Muscle of leg (tissue), 11 donors: ENCODE measurements around the gene CABP2. TPM values are rescaled to one million over a fixed set of nuclear protein-coding genes. Genes with fewer than 3 reads are reported as not detected.

Experiments
- DNase-seq: peaks from one replicate; pipeline ENCODE4 v3.0.0; 2013
- H3K27ac ChIP-seq: one replicate; pipeline ENCODE4 v1.5.1; 2013; ENCODE audit warnings: mild to moderate bottlenecking, low read length, control low read depth
- H3K27me3 ChIP-seq: one replicate; pipeline ENCODE4 v1.6.1; 2013; ENCODE audit warnings: low read length; ENCODE audit not compliant: control insufficient read depth, insufficient read depth
- H3K36me3 ChIP-seq: one replicate; pipeline ENCODE4 v1.6.1; 2013; ENCODE audit warnings: low read length; ENCODE audit not compliant: control insufficient read depth, insufficient read depth
- H3K4me1 ChIP-seq: one replicate; pipeline ENCODE4 v1.6.1; 2013; ENCODE audit warnings: low read length; ENCODE audit not compliant: control insufficient read depth, insufficient read depth
- H3K4me3 ChIP-seq: one replicate; pipeline ENCODE4 v1.5.1; 2013; ENCODE audit warnings: low read length, control low read depth
- H3K9me3 ChIP-seq: replicated peaks from 2 replicates; pipeline ENCODE4 v1.6.1; 2013; ENCODE audit warnings: low read depth, low read length; ENCODE audit not compliant: control insufficient read depth
- WGBS: methylation state at CpG from one replicate; pipeline ENCODE4 v1.1.5; 2013; ENCODE audit warnings: missing lambda C conversion rate; ENCODE audit not compliant: insufficient coverage; 5-methylcytosine and 5-hydroxymethylcytosine counted together
- polyA plus RNA-seq, 8 donors: library from polyadenylated mRNA; unstranded; fragments of 120-200 nt; gene quantifications; one replicate each; pipeline versions ENCODE4 v1.2.1 to v1.2.3, GENCODE V29; 2013; ENCODE audit warnings: inconsistent platforms in 1 of 8, low replicate concordance in 1 of 8; ENCODE audit not compliant: insufficient read length in 8 of 8, insufficient read depth in 1 of 8
- total RNA-seq: library from RNA; stranded (reverse); fragments of 120-200 nt; gene quantifications from one replicate; pipeline ENCODE4 v1.2.4, GENCODE V29; 2013

The CABP2 gene
- total and polyA plus RNA-seq, 9 donors, result not detected

DNA sequence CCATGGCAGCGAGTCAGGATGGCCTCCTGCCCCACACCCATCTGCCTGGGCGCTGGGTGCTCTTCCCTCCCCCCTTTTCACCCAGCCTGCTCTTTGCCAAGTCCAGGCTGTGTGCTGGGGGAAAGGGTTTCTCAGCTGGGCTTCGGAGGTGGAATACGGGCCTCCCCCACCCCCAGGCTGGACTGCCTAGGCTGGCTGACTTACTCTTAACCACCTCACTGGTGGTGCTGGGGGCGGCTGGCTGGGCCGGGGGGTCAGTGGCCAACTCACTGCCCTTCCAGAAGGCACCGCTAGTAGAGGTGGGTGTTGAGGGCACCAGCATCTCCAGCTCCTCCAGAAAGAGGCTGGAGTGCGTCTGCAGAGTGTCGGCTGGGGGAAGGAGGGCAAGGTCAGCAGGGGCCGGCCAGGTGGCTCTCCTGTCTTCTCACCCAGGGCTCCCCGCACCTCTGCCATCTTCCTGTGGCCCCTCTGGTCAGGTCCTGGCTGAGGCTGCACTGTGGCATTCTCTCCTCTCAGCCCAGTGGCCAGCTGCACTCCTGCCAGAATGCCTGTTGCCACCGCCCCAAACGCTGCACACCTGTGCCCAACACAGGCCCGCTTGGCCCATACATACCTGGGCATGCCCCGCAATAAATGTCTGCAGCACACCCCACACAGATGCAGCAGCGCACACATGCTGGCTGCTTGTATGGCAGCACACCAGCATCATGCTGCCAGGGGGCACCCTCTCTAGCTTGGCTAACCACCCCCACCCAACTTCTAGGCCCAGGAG lies 27.8 kb downstream of the CABP2 start:
- Histone ChIP-seq H3K4me1 (no peaks in the 10 kb centered on the region), H3K9me3 (no peaks in the 10 kb centered on the region), H3K36me3 (peaks cover 49% of the 10 kb centered on the region), H3K4me3 (no peak overlapping the region), H3K27me3 (no peaks in the 10 kb centered on the region), H3K27ac (no peak overlapping the region)
- DNase-seq, result no peak
- WGBS, result 89% methylated on average over 11 of the region's 16 CpGs

DNA sequence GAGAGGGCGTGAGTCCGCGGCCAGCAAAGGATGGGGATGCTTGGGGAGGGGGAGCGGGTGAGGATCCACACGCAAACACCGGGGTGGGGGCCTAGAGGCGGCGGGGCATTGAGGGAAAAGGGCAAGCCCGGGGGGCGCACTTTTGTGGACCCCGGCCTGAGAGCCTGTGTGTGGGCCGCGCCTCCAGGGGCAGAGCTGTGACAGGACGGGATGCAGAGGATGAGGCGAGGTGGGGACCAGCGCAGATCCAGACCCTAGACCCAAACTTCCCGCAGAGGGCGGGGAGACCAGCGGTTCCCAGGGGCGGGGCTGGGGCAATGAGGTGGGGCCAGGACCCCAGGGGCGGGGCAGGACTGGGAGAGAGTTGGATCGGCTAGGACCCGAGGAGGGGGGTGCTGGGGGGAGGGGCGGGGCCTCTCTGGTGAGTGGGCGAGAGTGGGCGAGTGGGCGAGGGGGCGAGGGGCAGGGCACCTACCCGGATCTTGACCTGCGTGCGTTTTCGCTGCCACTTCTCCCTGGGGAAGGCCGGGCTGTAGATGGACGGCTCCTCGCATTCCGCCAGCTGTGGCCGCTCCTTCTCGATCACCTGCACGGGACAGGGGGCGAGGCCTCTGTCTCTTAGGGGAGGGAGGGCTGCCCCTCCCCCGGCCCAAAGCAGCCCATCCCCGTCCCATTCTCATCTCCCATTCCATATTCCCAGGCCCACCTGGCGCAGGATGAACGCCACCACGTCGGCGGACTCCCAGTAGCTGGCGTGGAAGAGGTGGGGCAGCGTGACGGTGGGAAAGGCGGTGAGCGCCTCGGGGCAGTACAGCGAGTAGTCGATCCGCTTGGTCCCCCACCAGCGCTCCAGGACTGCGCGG lies 28.6 kb downstream of the CABP2 start:
- WGBS, result 89% methylated on average over 41 of the region's 59 CpGs
- no peaks in the 10 kb centered on the region for H3K4me1 ChIP-seq
- H3K9me3 ChIP-seq, result no peaks in the 10 kb centered on the region
- no peaks in the 10 kb centered on the region for H3K27me3 ChIP-seq
- H3K27ac ChIP-seq, result no peak overlapping the region
- peaks cover 57% of the 10 kb centered on the region for H3K36me3 ChIP-seq
- no peak for DNase-seq
- H3K4me3 ChIP-seq, result no peak overlapping the region

DNA sequence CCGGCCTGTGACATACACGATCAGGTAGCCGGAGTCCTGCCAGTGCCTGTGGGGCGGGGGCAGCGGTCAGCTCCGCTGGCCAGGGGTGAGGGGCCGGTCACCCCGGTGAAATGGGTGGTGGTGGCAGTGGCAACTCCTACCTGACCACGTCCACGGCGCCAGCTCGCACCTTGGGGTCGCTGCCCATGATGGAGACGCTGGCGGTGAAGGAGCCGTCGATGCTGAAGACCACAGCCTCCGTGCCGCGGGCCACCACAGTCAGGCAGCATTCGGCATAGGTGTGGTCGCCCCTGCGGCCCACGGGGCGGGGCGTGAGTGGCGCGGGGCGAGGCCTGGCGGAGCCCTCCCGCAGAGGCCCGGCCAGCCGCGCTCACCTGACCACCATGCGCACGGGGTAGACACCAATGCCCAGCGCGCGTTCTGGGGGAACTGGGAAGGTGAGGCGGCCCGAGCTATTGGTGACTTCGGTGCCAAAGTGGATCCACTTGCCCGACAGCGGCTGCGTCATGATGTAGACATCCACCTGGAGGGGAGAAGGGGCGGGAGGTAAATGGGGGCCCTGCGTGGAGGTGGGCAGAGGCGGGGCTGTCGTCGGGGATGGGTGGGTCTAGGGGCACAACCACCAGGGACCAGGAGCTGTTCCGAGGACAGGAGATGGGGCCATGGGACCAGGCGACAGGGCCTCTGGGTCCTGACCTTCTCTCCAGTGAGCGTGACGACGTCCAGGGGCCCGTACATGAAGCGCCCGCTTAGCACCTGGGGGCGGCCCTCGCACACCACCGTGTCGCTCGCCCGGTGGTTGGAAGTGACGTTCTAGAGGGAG lies 29.5 kb downstream of the CABP2 start:
- H3K9me3 ChIP-seq, result no peaks in the 10 kb centered on the region
- peaks cover 65% of the 10 kb centered on the region for H3K36me3 ChIP-seq
- WGBS, result 92% methylated on average over 62 of the region's 65 CpGs
- no peak overlapping the region for H3K4me3 ChIP-seq
- H3K27me3 ChIP-seq, result no peaks in the 10 kb centered on the region
- no peak overlapping the region for H3K27ac ChIP-seq
- H3K4me1 ChIP-seq, result no peaks in the 10 kb centered on the region
- DNase-seq, result no peak

DNA sequence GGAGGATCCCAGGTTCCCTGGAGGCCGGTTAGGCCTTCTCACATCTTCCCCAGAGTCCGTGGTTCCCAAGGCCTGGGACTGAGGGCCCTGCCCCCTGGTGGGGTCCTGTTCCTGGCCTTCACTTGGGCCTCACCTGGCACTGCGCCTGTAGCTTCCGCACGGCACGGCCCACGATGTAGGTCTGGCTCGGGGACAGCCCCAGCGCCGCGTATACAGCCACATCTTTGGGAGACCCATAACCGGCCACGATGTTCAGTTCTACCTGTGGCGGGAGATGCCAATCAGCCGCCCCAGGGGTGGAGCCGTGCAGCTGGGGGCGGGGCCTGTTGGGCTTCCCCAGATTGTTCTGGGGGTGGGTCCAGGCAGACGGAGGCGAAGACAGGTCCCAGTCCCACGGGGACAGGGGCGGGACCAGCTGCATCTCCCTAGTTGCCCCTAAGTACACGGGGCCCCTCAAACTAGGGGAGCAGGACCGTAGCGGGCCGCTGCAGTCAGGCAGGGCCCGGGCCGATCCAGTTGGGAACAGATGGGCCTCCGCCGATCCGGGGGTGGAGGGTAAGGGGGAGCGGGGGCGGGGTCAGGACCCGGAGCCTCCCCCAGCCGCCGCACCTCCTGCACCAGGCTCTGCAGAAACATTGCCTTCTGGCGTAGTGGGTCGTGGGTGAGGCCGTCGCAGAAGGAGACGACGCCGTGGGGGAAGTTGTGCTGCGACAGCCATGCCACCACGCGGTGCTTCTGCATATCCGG lies 30.3 kb downstream of the CABP2 start:
- Histone ChIP-seq H3K4me3 (no peak overlapping the region), H3K4me1 (no peaks in the 10 kb centered on the region), H3K9me3 (no peaks in the 10 kb centered on the region), H3K27me3 (no peaks in the 10 kb centered on the region), H3K36me3 (peaks cover 70% of the 10 kb centered on the region), H3K27ac (no peak overlapping the region)
- DNase-seq, result no peak
- 72% methylated on average over 31 of the region's 46 CpGs for WGBS

DNA sequence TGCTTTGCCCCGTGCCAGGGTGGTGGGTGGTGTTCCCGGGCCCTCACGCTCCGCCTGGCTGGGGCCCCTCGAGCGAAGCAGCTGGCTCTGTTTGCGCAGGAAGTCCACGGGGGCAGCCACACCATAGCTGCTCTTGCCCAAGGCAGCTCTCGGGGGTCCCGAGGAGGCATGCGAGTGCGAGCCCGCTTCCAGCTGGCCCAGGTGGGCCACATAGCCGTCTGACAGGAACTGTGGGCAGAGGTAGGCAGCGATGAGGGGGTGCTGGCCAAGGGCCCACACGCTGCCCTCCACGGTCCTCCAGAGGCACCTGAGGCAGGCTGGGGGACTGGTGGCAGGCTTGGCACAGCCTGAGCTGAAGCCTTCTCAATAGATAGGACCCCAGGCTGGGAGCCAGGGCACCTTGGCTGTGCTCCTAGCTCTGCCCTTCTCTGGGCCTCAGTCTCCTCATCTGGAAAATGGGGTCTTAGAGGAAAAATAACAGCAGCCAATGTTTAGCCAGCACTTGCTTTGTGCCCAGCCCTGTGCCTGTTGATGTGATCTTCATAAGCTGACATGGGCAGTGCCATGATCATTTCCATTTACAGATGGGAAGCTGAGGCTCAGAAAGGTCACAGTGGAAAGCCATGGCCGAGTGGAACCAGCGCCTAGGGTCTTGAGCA lies 31.0 kb downstream of the CABP2 start:
- H3K4me1 ChIP-seq, result no peaks in the 10 kb centered on the region
- no peak overlapping the region for H3K4me3 ChIP-seq
- H3K9me3 ChIP-seq, result no peaks in the 10 kb centered on the region
- H3K36me3 ChIP-seq, result peaks cover 70% of the 10 kb centered on the region
- H3K27ac ChIP-seq, result no peak overlapping the region
- DNase-seq, result no peak
- WGBS, result 79% methylated on average over 19 of the region's 19 CpGs
- no peaks in the 10 kb centered on the region for H3K27me3 ChIP-seq

DNA sequence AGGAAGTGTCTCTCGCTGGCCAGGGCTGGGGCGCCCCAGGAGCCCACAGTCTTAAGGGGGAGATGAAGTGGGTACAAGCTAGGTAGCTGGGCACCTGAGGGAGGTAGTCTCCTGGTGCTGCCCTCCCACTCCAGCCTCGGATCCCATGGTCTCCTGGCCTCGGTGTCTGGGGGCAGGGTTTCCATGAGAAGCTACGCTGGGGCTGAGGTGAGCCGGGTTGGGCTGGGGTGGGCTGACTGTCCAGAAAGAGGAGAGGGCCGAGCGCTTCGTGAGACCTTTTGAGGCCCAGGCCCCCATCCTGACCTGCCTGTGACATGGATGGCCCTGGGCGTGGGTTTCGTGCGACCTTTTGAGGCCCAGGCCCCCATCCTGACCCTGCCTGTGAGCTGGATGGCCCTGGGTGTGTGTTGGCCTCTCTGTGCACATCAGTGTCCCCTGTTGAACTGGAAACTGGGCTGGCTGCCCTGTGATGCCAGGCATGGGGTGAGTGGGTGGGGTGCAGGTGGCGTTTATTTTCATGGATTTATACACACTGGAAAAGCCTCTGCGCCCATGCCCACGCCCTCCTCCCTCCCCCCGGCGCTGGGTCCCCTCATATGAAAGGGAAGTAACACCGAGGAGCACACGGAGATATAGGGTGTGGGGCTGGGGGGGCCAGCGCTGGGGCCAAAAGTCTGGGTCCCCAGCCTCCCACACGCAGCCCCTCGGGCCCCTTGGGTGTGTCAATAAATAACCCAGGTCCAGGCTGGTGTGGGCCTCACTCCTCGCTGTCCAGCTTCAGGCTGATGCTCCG lies 31.8 kb downstream of the CABP2 start:
- H3K36me3 ChIP-seq, result peaks cover 71% of the 10 kb centered on the region
- H3K4me1 ChIP-seq, result no peaks in the 10 kb centered on the region
- no peak overlapping the region for H3K4me3 ChIP-seq
- no peaks in the 10 kb centered on the region for H3K9me3 ChIP-seq
- H3K27ac ChIP-seq, result no peak overlapping the region
- WGBS, result 62% methylated on average over 18 of the region's 24 CpGs
- DNase-seq, result no peak
- no peaks in the 10 kb centered on the region for H3K27me3 ChIP-seq

DNA sequence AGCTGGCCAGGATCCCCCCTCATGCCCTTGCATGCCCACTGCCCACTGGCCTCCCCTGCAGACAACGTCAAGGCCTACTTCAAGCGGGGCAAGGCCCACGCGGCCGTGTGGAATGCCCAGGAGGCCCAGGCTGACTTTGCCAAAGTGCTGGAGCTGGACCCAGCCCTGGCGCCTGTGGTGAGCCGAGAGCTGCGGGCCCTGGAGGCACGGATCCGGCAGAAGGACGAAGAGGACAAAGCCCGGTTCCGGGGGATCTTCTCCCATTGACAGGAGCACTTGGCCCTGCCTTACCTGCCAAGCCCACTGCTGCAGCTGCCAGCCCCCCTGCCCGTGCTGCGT lies 32.5 kb downstream of the CABP2 start:
- Histone ChIP-seq H3K4me1 (no peaks in the 10 kb centered on the region), H3K36me3 (peaks cover 74% of the 10 kb centered on the region), H3K4me3 (no peak overlapping the region), H3K9me3 (no peaks in the 10 kb centered on the region), H3K27ac (no peak overlapping the region), H3K27me3 (no peaks in the 10 kb centered on the region)
- WGBS, result 79% methylated on average over 13 of the region's 15 CpGs
- DNase-seq, result no peak

DNA sequence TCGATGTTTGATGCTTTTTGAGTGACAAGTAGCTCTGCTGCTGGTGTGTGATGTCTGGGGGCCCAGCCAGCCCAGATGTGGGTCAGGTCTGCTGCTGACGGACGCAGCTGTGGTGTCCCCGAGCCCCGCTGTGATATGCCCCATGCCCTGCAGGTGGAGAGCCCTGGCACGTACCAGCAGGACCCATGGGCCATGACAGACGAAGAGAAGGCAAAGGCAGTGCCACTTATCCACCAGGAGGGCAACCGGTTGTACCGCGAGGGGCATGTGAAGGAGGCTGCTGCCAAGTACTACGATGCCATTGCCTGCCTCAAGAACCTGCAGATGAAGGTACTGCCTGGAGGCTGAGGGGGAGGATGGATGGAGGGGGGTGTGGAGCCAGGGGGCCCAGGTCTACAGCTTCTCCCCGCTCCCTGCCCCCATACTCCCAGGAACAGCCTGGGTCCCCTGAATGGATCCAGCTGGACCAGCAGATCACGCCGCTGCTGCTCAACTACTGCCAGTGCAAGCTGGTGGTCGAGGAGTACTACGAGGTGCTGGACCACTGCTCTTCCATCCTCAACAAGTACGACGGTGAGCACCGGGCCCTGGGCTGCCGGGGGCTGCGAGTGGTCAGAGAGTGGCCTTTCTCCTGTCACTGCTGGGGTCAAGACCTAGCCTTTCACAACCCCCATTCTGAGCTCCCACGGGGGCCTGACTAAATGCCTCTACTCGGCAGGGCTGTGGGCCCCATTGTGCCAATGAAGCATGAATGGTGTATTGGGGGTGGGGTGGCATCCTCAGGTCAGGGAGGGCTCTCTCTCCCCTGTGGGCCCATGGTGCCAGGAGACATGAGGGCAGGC lies 33.1 kb downstream of the CABP2 start:
- H3K36me3 ChIP-seq, result peaks cover 68% of the 10 kb centered on the region
- H3K9me3 ChIP-seq, result no peaks in the 10 kb centered on the region
- no peaks in the 10 kb centered on the region for H3K27me3 ChIP-seq
- H3K4me1 ChIP-seq, result no peaks in the 10 kb centered on the region
- H3K4me3 ChIP-seq, result no peak overlapping the region
- 85% methylated on average over 14 of the region's 23 CpGs for WGBS
- DNase-seq, result no peak
- no peak overlapping the region for H3K27ac ChIP-seq
